ENCODE measurements around the gene LRRFIP1. TPM values are rescaled to one million over a fixed set of nuclear protein-coding genes. Genes with fewer than 3 reads are reported as not detected.

LRRFIP1 gene
- total and polyA plus RNA-seq, 10 donors, result 40.4 to 164 (median 124) TPM

GRCh38 chr2:237717366-237718276 is 90.2 kb downstream of the LRRFIP1 start:
- no peaks in the 10 kb centered on the region for H3K9me3 ChIP-seq
- intact Hi-C loops (cut with DNase I; ENCODE audit: low total_unique reads), result no loop called here
- peaks cover 15 to 86% (median 42%) of the 10 kb centered on the region in 6 donors for H3K4me1 ChIP-seq
- TF ChIP-seq CTCF (IDR thresholded peaks at IDR 0.05 in 8 of 11, conservative IDR thresholded peaks at IDR 0.05 in 3 of 11) (no peak), POLR2AphosphoS5 (IDR thresholded peaks at IDR 0.05) (peak in 2 of 3 donors; percentile 7 to 30), POLR2A (IDR thresholded peaks at IDR 0.05) (no peak)
- no peak overlapping the region for H3K4me3 ChIP-seq
- peak overlapping the region in 1 of 8 donors; percentile 13 for H3K27ac ChIP-seq
- no peak for DNase-seq
- H3K27me3 ChIP-seq (replicated peaks in 1 of 7), result no peaks in the 10 kb centered on the region
- 85 to 93% (median 89%) methylated on average over 24 of the region's 24 CpGs for WGBS, 5 donors
- peaks cover 0 to 50% (median under 1%) of the 10 kb centered on the region in 6 donors for H3K36me3 ChIP-seq

GRCh38 chr2:237718277-237718634 is 90.9 kb downstream of the LRRFIP1 start:
- no peak for DNase-seq
- Histone ChIP-seq H3K9me3 (no peaks in the 10 kb centered on the region), H3K27me3 (replicated peaks in 1 of 7) (no peaks in the 10 kb centered on the region), H3K27ac (peak overlapping the region in 1 of 8 donors; percentile 13), H3K4me1 (peaks cover 15 to 86% (median 44%) of the 10 kb centered on the region in 6 donors), H3K36me3 (peaks cover 0 to 44% (median 2%) of the 10 kb centered on the region in 6 donors), H3K4me3 (no peak overlapping the region)
- intact Hi-C loops (cut with DNase I; ENCODE audit: low total_unique reads), result no loop called here
- TF ChIP-seq POLR2A (IDR thresholded peaks at IDR 0.05) (no peak), POLR2AphosphoS5 (IDR thresholded peaks at IDR 0.05) (peak in 1 of 3 donors; percentile 3)
- 75 to 81% (median 79%) methylated on average over 9 of the region's 9 CpGs for WGBS, 5 donors

GRCh38 chr2:237720444-237720843 is 93.1 kb downstream of the LRRFIP1 start:
- Histone ChIP-seq H3K4me3 (no peak overlapping the region), H3K27ac (no peak overlapping the region), H3K27me3 (replicated peaks in 1 of 7) (no peaks in the 10 kb centered on the region), H3K4me1 (peaks cover 22 to 86% (median 55%) of the 10 kb centered on the region in 6 donors), H3K36me3 (peaks cover 0 to 49% (median 2%) of the 10 kb centered on the region in 6 donors), H3K9me3 (no peaks in the 10 kb centered on the region)
- 94 to 98% (median 97%) methylated on average over 7 of the region's 7 CpGs for WGBS, 5 donors
- no peak for TF ChIP-seq CTCF (IDR thresholded peaks at IDR 0.05 in 8 of 11, conservative IDR thresholded peaks at IDR 0.05 in 3 of 11)
- TF ChIP-seq POLR2A (IDR thresholded peaks at IDR 0.05), result no peak
- no peak for TF ChIP-seq POLR2AphosphoS5 (IDR thresholded peaks at IDR 0.05)
- DNase-seq, result no peak
- intact Hi-C loops (cut with DNase I; ENCODE audit: low total_unique reads), result no loop called here

GRCh38 chr2:237720957-237721356 is 93.6 kb downstream of the LRRFIP1 start:
- TF ChIP-seq POLR2AphosphoS5 (IDR thresholded peaks at IDR 0.05), result no peak
- TF ChIP-seq POLR2A (IDR thresholded peaks at IDR 0.05), result no peak
- no peak for TF ChIP-seq CTCF (IDR thresholded peaks at IDR 0.05 in 8 of 11, conservative IDR thresholded peaks at IDR 0.05 in 3 of 11)
- 87 to 93% (median 90%) methylated on average over 7 of the region's 7 CpGs for WGBS, 5 donors
- no peaks in the 10 kb centered on the region for H3K9me3 ChIP-seq

More at GRCh38 chr2:237720957-237721356, 93.6 kb downstream of the LRRFIP1 start:
- Histone ChIP-seq H3K36me3 (peaks cover 0 to 52% (median 2%) of the 10 kb centered on the region in 6 donors), H3K4me1 (peaks cover 17 to 86% (median 55%) of the 10 kb centered on the region in 6 donors), H3K27ac (no peak overlapping the region), H3K4me3 (no peak overlapping the region), H3K27me3 (replicated peaks in 1 of 7) (no peaks in the 10 kb centered on the region)
- intact Hi-C loops (cut with DNase I; ENCODE audit: low total_unique reads), result no loop called here
- no peak for DNase-seq

Data from spleen (tissue), 11 donors.